DOHH2 (cell line): ENCODE measurements around the gene DLG5.

ENCODE experiments used
- CTCF ChIP-seq: fragments of 200-600 bp; sonication (generic); IDR thresholded peaks from one replicate; pipeline ENCODE4 v1.5.1; 2014; ENCODE audit warnings: antibody characterized with exemption, mild to moderate bottlenecking, low read depth, low read length; ENCODE audit not compliant: poor library complexity, severe bottlenecking
- EZH2phosphoT487 ChIP-seq: fragments of 200-600 bp; sonication (generic); IDR thresholded peaks from 2 replicates; pipeline ENCODE4 v1.6.1; 2017; ENCODE audit warnings: borderline replicate concordance, mild to moderate bottlenecking, antibody characterized with exemption, low read length, moderate library complexity, mixed read lengths

- no peak for TF ChIP-seq EZH2phosphoT487
- no peak for TF ChIP-seq CTCF
These were observed 127.6 kb downstream of the DLG5 start for GRCh38 chr10:77798940-77799339.
